ENCODE data around the gene ZNF12.
"Not testable (repeated sequence)": the region's sequence is repeated elsewhere in the genome, so short reads cannot be mapped to it uniquely, and the experiment has no call there.

The ZNF12 gene

DNA sequence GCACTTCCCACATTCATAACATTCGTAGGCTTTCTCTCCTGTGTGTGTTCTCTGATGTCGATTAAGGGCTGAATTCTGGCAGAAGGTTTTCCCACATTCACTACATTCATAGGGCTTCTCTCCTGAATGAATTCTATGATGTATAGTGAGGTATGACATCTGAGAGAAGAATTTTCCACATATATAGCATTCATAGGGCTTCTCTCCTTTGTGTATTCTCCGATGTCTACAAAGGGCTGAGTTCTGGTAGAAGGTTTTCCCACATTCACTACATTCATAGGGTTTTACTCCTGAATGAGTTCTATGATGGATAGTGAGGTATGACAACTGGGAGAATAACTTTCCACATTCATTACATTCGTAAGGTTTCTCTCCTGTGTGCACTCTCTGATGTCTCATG is 15.6 kb downstream of the ZNF12 start:
- no peak for FAIRE-seq

DNA sequence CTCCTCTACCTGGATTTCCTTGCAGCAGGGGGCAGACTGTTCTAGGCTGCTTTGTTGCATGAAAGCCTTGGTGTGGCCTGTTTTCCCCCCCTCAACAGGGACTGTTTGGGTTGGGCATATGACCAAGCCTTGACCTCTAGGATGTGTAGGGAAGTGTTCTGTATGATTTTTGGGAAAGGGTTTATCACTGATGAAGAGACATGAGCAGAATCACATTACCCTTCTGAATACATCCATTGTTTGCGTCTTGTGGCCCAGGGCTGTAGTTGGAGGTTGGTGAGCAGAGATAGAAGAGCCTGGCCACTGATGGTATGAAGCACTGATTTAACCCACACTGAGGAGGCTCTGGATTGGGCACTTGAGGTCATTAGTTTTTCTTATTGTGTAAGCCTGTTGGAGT is 26.6 kb downstream of the ZNF12 start:
- FAIRE-seq = no peak

DNA sequence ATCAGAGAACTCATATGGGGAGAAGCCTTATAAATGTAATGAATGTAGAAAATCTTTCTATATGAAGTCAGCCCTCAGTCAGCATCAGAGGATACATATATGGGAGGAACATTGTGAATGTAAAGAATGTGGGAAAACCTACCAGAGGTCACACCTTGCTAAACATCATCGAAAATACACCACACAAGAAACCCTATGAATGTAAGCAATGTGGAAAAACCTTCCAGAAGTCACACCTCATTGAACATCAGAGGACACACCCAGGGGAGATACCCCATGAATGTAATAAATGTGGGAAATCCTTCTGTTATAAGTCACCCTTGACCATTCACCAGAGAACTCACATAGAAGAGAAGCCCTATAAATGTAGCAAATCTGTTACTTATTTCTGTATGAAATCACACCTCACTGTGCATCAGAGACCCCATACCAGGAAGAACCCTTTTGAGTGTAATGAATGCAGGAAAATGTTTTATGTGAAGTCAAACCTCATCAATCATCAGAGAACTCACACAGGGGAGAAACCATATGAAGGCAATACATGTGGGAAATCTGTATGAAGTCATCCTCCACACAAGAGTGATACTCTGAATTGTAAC is 30.8 kb downstream of the ZNF12 start:
- no peak for FAIRE-seq

- FAIRE-seq = not testable (repeated sequence)
These were observed 35.9 kb downstream of the ZNF12 start for GRCh38 chr7:6670851-6671250.

DNA sequence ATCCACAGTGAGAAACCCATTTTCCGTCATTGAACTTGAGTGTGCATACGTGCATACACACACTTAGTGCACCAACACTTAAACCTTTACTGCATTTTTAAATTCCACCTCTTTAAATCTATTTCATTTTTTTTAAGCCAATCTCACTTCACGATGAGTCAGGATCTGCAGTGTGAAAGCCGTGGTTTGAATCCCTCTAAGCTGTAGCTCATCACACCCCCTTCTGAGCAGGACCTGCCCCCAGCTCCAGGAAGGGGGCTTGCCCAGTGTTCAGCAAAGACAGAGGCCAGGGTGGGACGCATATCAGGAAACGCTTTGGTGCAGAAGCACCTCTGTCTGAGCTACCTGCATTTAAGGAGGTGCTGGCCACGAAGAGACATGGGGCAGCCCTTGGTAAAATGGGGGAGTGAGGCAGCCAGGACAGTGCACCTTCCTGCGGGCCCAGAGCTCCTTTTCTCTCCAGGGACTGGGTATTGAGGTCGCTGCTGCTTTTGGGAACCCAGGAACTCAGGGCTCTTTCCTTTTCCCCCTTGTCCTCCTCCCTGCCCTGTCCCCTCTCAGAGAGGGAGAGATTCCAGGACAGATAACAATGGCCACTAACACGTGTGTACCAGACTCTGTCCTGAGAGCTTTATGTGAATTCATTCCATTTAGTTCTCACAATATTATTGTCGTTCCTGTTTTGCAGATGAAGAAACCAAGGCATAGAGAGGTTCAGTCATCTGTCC is 48.0 kb downstream of the ZNF12 start:
- FAIRE-seq = no peak

GRCh38 chr7:6656413-6656812 is 50.3 kb downstream of the ZNF12 start:
- no peak for FAIRE-seq

GRCh38 chr7:6655636-6656385 is 50.9 kb downstream of the ZNF12 start:
- no peak for FAIRE-seq

DNA sequence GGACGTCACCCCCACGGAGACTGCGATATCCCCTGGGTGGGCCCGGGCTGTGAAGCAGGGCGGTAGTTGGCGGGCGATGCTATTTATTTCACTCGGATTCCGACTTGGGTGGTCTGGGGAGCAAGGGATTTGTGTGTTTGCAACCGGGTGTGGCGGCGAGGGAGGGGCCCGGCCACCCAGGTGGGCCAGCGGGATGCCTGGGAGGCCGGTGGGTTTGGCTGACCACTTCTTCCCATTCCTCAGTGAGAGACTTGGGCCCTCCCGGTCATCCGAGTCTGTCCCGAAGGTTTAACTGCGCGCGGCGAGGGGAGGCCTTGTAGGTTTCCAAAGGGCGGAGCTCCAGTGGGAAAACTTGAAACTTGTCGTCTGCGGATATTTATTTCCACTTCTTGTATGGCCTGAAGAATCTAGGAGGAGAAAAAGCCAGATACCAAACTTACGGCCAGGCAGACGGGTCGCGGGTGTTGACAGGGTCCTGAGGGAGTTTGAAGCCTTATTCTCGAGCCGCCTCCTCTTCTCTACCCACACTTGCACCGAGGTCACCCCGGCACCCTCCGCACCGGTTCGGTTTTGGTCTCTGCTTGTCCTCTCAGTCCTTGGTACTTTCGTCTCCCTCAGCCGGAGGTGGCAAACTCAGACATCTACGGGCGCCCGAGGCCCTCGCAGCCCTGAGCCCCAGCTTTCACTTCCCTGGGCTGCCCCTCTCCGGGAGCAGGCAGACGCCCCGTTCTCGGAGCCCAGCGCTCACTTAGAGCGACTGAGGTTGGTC is 51.7 kb downstream of the ZNF12 start:
- FAIRE-seq = no peak

GRCh38 chr7:6654113-6654841 is 52.5 kb downstream of the ZNF12 start:
- FAIRE-seq = no peak

DNA sequence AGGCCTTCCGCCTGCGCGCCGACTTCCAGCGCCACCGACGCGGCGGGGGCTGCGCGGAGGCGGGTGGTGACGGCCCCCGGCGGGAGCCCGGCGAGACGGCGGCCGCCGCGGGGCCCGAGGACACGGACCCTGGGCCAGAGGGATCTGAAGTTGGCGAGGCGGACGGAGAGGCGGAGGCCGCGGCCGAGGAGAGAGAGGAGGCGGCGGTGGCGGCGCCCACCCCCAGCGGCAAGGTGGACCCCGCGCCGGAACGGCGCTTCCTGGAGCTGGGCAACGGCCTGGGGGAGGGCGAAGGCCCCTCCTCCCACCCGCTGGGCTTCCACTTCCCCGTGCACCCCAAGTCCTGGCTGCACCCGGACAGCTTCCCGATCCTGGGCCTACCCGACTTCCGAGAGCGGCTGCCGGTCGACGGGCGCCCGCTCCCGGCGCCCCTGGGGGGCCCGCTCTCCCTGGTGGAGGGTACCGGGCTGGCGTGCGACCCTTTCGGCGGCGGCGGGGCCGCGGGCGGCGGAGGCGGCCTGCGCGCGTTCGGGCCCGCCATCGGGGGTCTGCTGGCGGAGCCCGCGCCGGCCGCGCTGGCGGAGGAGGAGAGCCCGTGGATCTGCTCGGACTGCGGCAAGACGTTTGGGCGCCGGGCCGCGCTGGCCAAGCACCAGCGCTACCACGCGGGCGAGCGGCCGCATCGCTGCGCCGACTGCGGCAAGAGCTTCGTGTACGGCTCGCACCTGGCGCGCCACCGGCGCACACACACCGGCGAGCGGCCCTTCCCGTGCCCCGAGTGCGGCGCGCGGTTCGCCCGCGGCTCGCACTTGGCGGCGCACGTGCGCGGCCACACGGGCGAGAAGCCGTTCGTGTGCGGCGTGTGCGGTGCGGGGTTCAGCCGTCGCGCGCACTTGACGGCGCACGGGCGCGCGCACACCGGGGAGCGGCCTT is 53.4 kb downstream of the ZNF12 start:
- no peak for FAIRE-seq

DNA sequence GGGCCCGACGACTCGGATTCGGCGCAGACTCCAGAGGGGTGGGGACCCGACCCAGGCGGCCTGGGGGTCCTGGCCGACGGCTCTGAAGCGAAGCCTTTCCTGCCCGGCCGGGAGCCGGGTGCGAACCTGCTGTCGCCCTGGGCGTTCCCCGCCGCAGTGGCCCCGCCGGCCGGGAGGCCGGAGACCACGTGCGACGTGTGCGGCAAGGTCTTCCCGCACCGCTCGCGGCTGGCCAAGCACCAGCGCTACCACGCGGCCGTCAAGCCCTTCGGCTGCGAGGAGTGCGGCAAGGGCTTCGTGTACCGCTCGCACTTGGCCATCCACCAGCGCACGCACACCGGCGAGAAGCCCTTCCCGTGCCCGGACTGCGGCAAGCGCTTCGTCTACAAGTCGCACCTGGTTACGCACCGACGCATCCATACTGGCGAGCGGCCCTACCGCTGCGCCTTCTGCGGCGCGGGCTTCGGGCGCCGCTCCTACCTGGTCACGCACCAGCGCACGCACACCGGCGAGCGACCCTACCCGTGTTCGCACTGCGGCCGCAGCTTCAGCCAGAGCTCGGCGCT is 54.2 kb downstream of the ZNF12 start:
- no peak for FAIRE-seq

- no peak for FAIRE-seq
These were observed 54.8 kb downstream of the ZNF12 start for GRCh38 chr7:6651851-6652445.

DNA sequence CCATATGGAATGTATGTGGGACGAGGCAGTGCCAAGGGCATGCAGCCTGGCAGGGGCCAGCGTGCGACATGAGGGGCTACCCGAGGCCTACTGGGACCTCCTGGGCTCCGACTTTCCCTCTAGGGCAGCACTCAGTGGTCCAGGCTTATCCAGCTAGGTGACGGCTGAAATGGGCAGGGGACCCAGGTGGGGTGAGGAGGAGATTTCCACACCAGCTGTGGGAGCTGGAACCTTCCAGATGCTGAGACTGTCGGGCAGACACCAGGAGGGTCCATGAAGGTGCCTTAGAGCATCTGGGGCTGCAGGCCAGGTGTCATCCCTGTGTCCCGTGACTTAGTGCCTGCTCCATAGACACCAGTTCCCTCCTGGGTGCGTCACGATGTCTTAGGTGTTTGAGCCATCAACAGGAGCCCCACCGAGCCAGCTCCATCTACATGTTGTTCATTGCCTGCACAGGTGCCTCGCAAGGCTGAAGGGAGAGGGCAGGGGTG is 56.2 kb downstream of the ZNF12 start:
- FAIRE-seq = no peak

DNA sequence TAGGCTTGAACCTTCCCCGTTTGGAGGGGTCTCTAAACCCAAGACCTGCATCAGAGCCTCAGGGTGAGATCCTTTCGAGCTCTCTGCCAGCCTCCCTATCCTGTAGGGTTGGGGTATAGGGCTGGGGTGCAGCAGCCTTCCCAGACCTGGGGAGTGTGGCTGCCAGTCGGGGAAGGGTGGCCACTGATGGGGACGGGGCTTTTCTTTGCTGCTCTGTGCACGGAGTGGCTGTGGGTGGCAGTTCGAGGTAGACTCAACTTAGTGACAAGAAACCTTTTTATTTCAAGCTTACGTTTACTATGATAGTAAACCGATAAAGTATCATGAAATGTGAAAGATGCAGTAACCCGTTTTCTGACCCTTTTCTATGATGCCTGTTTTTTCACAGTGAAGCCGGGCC is 56.7 kb downstream of the ZNF12 start:
- no peak for FAIRE-seq

DNA sequence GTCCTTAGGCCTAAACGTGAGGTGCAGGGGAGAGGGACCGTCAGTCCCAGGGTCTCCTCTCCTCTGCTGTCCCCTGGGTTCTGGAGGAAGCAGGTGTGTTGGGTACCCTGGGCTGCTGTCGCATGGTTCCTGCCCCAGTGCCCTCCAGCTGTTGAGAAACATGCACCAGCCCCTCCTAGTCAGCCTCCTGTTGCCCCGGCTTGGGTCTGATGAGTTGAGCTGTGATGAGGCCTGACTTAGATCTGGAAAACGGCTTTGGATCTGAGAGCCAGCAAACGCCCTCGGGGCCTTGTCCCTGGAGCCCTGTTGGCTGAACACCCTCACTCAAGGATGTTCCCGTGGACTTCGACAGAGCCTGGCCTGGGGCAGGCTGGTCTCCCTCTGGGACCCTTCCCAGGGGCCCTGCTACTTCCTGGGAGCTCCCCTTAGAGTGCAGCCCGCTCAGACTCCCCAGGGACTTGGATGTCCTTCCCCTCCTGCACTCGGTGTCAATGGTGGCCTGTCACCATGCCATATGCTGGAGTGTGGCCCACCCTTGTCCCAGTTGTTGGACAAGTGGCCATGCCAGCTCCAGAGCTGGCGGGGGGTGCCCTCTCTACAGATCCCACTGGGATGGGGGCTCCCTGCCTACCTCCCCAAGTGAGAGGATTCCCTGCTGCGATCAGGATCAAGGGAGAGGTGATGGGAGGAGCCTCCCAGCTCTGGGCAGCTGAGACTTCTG is 57.3 kb downstream of the ZNF12 start:
- FAIRE-seq = no peak

DNA sequence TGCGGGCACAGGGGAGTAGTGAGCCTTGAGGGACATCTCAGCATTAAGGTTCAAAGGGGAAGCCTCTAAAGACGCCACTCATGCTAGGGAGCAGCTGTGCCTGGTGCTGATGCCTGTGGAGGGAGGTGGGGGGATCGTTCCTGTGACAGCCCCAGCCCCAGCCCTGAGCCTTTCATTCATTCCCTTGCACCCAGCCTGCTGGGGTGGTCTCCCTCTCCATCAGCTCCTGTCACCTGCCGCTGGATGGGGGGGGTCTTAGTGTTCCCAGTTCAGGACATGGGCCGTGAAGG is 58.0 kb downstream of the ZNF12 start:
- no peak for FAIRE-seq

DNA sequence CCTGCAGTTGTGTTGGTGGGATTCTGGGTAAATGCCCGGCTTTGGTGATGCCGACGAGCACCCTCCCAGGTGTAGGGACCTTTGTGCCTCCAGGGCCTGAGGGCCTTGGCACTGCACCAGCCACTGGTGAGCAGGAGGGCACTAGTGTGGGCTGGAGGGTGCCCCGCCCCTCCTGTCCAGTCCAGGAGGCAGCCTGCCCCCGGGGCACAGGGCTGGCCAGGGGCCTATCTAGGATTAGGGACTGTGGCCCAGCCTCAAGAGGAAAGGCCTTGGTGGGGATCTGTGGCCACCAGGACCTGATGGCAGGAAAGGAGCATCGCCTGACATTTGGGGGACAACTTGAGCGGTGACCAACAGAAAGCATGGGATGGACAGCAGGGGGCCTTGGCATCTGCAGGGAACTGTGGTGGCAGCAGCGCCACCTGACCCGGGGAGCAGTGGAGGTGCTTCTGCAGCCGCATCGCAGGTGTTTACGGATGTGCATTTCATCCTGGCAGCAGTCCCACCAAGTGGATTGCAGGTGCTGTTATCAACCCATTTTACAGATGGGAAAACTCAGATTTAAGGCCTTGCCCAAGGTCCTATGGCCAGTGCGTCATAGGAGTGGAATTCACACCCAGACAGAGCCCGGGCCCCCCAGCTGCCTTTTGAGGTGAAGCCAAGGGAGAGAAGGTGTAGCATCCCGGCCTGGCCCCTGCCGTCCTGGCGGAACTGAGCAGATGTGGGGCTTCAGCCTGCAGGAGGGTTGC is 58.5 kb downstream of the ZNF12 start:
- no peak for FAIRE-seq

DNA sequence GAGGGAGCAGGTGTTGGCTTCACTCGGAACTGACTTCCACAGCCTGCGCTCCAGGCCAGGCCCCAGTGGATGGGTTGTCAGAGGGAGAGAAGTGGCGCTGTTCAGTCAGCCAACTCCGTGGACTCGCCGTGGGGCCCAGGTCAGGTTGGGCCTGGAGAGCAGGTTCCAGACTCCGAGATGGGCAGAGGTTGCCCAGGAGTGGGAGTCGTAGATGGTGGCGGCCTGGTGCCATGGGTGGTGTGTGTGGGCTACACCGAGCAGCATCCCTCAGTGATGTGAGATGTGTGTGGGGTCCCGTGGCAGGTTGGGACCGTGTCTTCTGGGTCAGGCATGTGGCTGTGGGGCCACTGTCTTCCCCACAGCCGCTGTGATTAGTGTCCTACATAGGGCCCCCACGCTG is 59.2 kb downstream of the ZNF12 start:
- FAIRE-seq = no peak

DNA sequence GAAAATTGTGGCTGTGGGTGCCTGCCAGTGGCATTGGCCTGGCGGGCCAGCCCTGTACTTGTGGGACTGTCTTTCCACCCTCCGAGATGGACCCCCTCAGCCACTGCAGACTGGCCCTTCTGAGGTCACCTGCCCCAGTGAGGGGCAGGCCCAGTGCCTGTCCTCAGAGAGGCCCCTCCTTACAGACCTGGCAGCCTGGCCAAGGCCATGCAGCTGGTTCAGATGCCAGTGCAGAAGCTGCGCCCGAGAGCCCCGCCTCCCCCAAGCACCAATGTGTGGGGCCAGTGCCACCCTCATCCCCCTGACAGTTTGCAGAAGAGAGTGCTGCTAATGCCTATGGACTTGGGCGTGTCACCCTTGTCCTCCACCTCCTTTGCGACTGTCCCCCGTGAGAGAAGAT is 59.7 kb downstream of the ZNF12 start:
- FAIRE-seq = no peak

All from endometrium (tissue), 2 donors.